WTC11 (cell line): ENCODE results near the gene ARF6. TPM values are rescaled to one million over a fixed set of nuclear protein-coding genes. Genes with fewer than 3 reads are reported as not detected.

Experiments
- ATAC-seq: fragments of 200-7000 bp; cut with Tn5 transposase; 2 replicates; pipeline ENCODE4 v1.10.0; 2021; ENCODE audit warnings: mild to moderate bottlenecking, moderate library complexity
- CTCF ChIA-PET: fragments of 300-600 bp; sonication (Branson Sonifier 250); formaldehyde crosslinking; loops from one replicate; lab custom pipeline; 2021; ENCODE audit warnings: antibody characterized with exemption; lab: Charles Lee
- POLR2A ChIA-PET: fragments of 350-600 bp; sonication (Branson Sonifier 250); formaldehyde crosslinking; loops from one replicate; lab custom pipeline; 2021; ENCODE audit warnings: antibody characterized with exemption; lab: Charles Lee
- DNase-seq: peaks from one replicate; pipeline ENCODE4 v3.0.0; 2021; ENCODE audit warnings: low spot score
- H3K27ac Mint-ChIP-seq: 2 replicates; pipeline ENCODE4 v1.8.0; 2021; ENCODE audit warnings: mixed read lengths
- H3K27me3 Mint-ChIP-seq: 2 replicates; pipeline ENCODE4 v1.8.0; 2021; ENCODE audit warnings: low read depth, mild to moderate bottlenecking, moderate library complexity, mixed read lengths
- H3K36me3 Mint-ChIP-seq: 2 replicates; pipeline ENCODE4 v1.8.0; 2021; ENCODE audit warnings: mixed read lengths
- H3K4me1 Mint-ChIP-seq: 2 replicates; pipeline ENCODE4 v1.8.0; 2022; ENCODE audit warnings: mixed read lengths
- H3K4me3 Mint-ChIP-seq: 2 replicates; pipeline ENCODE4 v1.8.0; 2021; ENCODE audit warnings: mild to moderate bottlenecking, moderate library complexity, mixed read lengths
- H3K9me3 Mint-ChIP-seq: 2 replicates; pipeline ENCODE4 v1.8.0; 2021; ENCODE audit warnings: mixed read lengths
- AR ChIP-seq: fragments of 250-450 bp; sonication (Bioruptor Pico); IDR thresholded peaks from 2 replicates; pipeline ENCODE4 v1.9.0; 2021; ENCODE audit warnings: mild to moderate bottlenecking
- ARID4B ChIP-seq: sonication (generic); formaldehyde crosslinking; IDR thresholded peaks from 2 replicates; pipeline ENCODE4 v1.8.0; 2023; ENCODE audit warnings: missing genetic modification reagents, mild to moderate bottlenecking, borderline replicate concordance
- CREB1 ChIP-seq: sonication (generic); formaldehyde crosslinking; IDR thresholded peaks from 2 replicates; pipeline ENCODE4 v1.8.0; 2023; ENCODE audit warnings: mild to moderate bottlenecking, missing genetic modification reagents
- HMGXB4 ChIP-seq: sonication (generic); formaldehyde crosslinking; IDR thresholded peaks from 2 replicates; pipeline ENCODE4 v1.8.1; 2023; ENCODE audit warnings: mild to moderate bottlenecking, moderate library complexity, missing genetic modification reagents
- IRF2 ChIP-seq: sonication (generic); formaldehyde crosslinking; IDR thresholded peaks from 2 replicates; pipeline ENCODE4 v1.8.0; 2022; ENCODE audit warnings: low read depth, missing genetic modification reagents, borderline replicate concordance
- MXD4 ChIP-seq: fragments of 250-450 bp; sonication (Bioruptor Pico); IDR thresholded peaks from 2 replicates; pipeline ENCODE4 v1.8.0; 2021; ENCODE audit warnings: mild to moderate bottlenecking, moderate library complexity, borderline replicate concordance
- MYBL2 ChIP-seq: sonication (generic); formaldehyde crosslinking; IDR thresholded peaks from 2 replicates; pipeline ENCODE4 v1.8.1; 2023; ENCODE audit warnings: mild to moderate bottlenecking, moderate library complexity, missing genetic modification reagents
- NFYB ChIP-seq: sonication (generic); formaldehyde crosslinking; conservative IDR thresholded peaks from 2 replicates; pipeline ENCODE4 v1.8.0; 2022; ENCODE audit warnings: low read depth, missing genetic modification reagents
- NR2C2 ChIP-seq: sonication (generic); formaldehyde crosslinking; IDR thresholded peaks from 2 replicates; pipeline ENCODE4 v1.8.0; 2022; ENCODE audit warnings: mild to moderate bottlenecking, missing genetic modification reagents
- PREB ChIP-seq: sonication (generic); formaldehyde crosslinking; IDR thresholded peaks from 2 replicates; pipeline ENCODE4 v1.8.1; 2022; ENCODE audit warnings: mild to moderate bottlenecking, missing genetic modification reagents, moderate library complexity, borderline replicate concordance
- SOX15 ChIP-seq: fragments of 250-450 bp; sonication (Bioruptor Pico); IDR thresholded peaks from 2 replicates; pipeline ENCODE4 v1.9.0; 2021; ENCODE audit warnings: mild to moderate bottlenecking
- TCF7 ChIP-seq: sonication (generic); formaldehyde crosslinking; IDR thresholded peaks from 2 replicates; pipeline ENCODE4 v1.8.0; 2022; ENCODE audit warnings: mild to moderate bottlenecking, low read depth, missing genetic modification reagents, moderate library complexity
- TEAD4 ChIP-seq: sonication (generic); formaldehyde crosslinking; IDR thresholded peaks from 2 replicates; pipeline ENCODE4 v1.8.0; 2022; ENCODE audit warnings: mild to moderate bottlenecking, missing genetic modification reagents
- TP53 ChIP-seq: sonication (generic); formaldehyde crosslinking; IDR thresholded peaks from 2 replicates; pipeline ENCODE4 v1.8.1; 2023; ENCODE audit warnings: mild to moderate bottlenecking, missing genetic modification reagents
- ZNF121 ChIP-seq: sonication (generic); formaldehyde crosslinking; IDR thresholded peaks from 2 replicates; pipeline ENCODE4 v1.8.0; 2023; ENCODE audit warnings: missing genetic modification reagents
- ZNF219 ChIP-seq: sonication (generic); formaldehyde crosslinking; IDR thresholded peaks from 2 replicates; pipeline ENCODE4 v1.8.0; 2023; ENCODE audit warnings: missing genetic modification reagents, mild to moderate bottlenecking, borderline replicate concordance
- ZNF396 ChIP-seq: fragments of 250-450 bp; sonication (Bioruptor Pico); IDR thresholded peaks from 2 replicates; pipeline ENCODE4 v1.8.0; 2021; ENCODE audit warnings: mild to moderate bottlenecking, moderate library complexity, borderline replicate concordance
- ZNF416 ChIP-seq: fragments of 250-450 bp; sonication (Bioruptor Pico); IDR thresholded peaks from 2 replicates; pipeline ENCODE4 v1.9.0; 2021; ENCODE audit warnings: mild to moderate bottlenecking, inconsistent platforms
- ZNF671 ChIP-seq: fragments of 250-450 bp; sonication (Bioruptor Pico); IDR thresholded peaks from 2 replicates; pipeline ENCODE4 v1.8.0; 2021; ENCODE audit warnings: mild to moderate bottlenecking
- total RNA-seq: library from RNA; stranded (reverse); gene quantifications from 3 replicates; pipeline ENCODE4 v1.2.3, GENCODE V29; 2021
- TF ChIP-seq, protein P1 (sequence below): sonication (generic); formaldehyde crosslinking; IDR thresholded peaks from 2 replicates; pipeline ENCODE4 v1.8.0; 2023; ENCODE audit warnings: missing genetic modification reagents
- TF ChIP-seq, protein P2 (sequence below): sonication (generic); formaldehyde crosslinking; IDR thresholded peaks from 2 replicates; pipeline ENCODE4 v1.8.1; 2023; ENCODE audit warnings: mild to moderate bottlenecking, missing genetic modification reagents, moderate library complexity

ARF6 gene
- total RNA-seq, 1 experiment from 2014 or later, result 55.9 TPM

GRCh38 chr14:49939884-49940510, 47.1 kb downstream of the ARF6 start:
- CTCF ChIA-PET, result interaction anchor here (0.6 to 0.9 kb wide), 2 partner anchors 10 to 61 kb away, joined by 3 read pairs; no protein-coding TSS in a partner anchor
- H3K4me3 Mint-ChIP-seq, result no peak overlapping the region
- no peak for ATAC-seq

DNA sequence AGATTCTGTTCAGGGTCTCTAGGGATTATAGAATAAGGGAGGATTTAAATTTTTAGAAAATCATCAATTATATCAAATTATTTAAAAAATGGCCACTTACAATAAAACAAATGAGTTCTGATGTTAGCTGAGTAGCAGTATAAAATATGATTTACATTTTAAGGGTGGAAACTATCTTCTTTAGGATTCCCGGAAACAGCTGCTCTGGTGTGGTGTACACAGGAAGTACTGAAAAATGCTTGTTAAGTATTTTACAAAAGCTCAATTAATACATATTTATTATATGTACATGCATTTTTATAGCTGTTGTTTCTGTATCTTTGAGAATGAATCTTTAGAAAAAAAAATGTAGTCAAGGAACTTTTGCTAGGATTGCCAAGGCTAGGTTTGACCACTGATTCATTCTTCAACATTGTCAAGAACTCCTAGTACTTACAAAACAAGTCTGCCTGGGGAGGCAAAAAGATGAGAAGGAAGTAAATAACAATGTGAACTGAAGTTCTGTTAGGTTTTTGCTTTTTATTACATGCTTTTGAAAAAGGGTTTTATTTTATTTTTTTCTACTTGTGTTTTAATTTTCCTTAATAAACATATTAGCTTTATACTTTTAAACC, 48.0 kb downstream of the ARF6 start:
- ChIA-PET POLR2A (no interaction called here), CTCF (no interaction called here)
- TF ChIP-seq ZNF416 (CRISPR knock-in tag), result no peak
- TF ChIP-seq TP53, result no peak
- TF ChIP-seq HMGXB4 (CRISPR knock-in tag), result no peak
- no peak for TF ChIP-seq TCF7
- Mint-ChIP-seq H3K9me3 (peaks cover 35% of the 10 kb centered on the region), H3K4me1 (no peaks in the 10 kb centered on the region), H3K36me3 (peaks cover 25% of the 10 kb centered on the region), H3K27ac (no peak overlapping the region), H3K4me3 (no peak overlapping the region), H3K27me3 (peaks cover 10% of the 10 kb centered on the region; the same call in 1 of the 2 replicates)
- no peak for DNase-seq
- ATAC-seq, result no peak

More at GRCh38 chr14:49939884-49940510, 47.1 kb downstream of the ARF6 start:
- Mint-ChIP-seq H3K4me1 (no peaks in the 10 kb centered on the region), H3K36me3 (peaks cover 25% of the 10 kb centered on the region), H3K27me3 (peaks cover 10% of the 10 kb centered on the region; the same call in 1 of the 2 replicates), H3K27ac (no peak overlapping the region), H3K9me3 (peaks cover 35% of the 10 kb centered on the region)
- TF ChIP-seq TEAD4 (CRISPR knock-in tag) (no peak), ARID4B (CRISPR knock-in tag) (no peak), SOX15 (CRISPR knock-in tag) (no peak), ZNF121 (no peak), IRF2 (CRISPR knock-in tag) (no peak), CREB1 (CRISPR knock-in tag) (no peak), TP53 (no peak), ZNF671 (no peak), NR2C2 (CRISPR knock-in tag) (no peak)
- no peak for DNase-seq
- POLR2A ChIA-PET, result no interaction called here

- no peak overlapping the region for H3K27ac Mint-ChIP-seq
- POLR2A ChIA-PET, result no interaction called here
- CTCF ChIA-PET, result no interaction called here
- H3K27me3 Mint-ChIP-seq, result peaks cover 10% of the 10 kb centered on the region; the same call in 1 of the 2 replicates
- H3K4me1 Mint-ChIP-seq, result peaks cover 4% of the 10 kb centered on the region
- ATAC-seq (no peak), DNase-seq (no peak)
- peaks cover 15% of the 10 kb centered on the region for H3K36me3 Mint-ChIP-seq
- no peak overlapping the region for H3K4me3 Mint-ChIP-seq
- peaks cover 24% of the 10 kb centered on the region for H3K9me3 Mint-ChIP-seq
- TF ChIP-seq NFYB (CRISPR knock-in tag), result no peak
- TF ChIP-seq ZNF121, result no peak
- TF ChIP-seq, protein P1, sequence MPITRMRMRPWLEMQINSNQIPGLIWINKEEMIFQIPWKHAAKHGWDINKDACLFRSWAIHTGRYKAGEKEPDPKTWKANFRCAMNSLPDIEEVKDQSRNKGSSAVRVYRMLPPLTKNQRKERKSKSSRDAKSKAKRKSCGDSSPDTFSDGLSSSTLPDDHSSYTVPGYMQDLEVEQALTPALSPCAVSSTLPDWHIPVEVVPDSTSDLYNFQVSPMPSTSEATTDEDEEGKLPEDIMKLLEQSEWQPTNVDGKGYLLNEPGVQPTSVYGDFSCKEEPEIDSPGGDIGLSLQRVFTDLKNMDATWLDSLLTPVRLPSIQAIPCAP (CRISPR knock-in tag), result no peak
- no peak for TF ChIP-seq MXD4 (CRISPR knock-in tag)
- TF ChIP-seq AR (CRISPR knock-in tag), result no peak
- TF ChIP-seq MYBL2, result no peak
- no peak for TF ChIP-seq PREB (CRISPR knock-in tag)
- no peak for TF ChIP-seq ZNF396 (CRISPR knock-in tag)
- no peak for TF ChIP-seq ZNF219 (CRISPR knock-in tag)
- TF ChIP-seq, protein P2, sequence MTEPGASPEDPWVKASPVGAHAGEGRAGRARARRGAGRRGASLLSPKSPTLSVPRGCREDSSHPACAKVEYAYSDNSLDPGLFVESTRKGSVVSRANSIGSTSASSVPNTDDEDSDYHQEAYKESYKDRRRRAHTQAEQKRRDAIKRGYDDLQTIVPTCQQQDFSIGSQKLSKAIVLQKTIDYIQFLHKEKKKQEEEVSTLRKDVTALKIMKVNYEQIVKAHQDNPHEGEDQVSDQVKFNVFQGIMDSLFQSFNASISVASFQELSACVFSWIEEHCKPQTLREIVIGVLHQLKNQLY, result no peak
Observed at GRCh38 chr14:49942090-49942489, 49.2 kb downstream of the ARF6 start.
